ENCODE results near the gene SGO2.
"Not testable (repeated sequence)": the region's sequence is repeated elsewhere in the genome, so short reads cannot be mapped to it uniquely, and the experiment has no call there.

SGO2 gene

GRCh38 chr2:200609028-200609614 is 83.1 kb downstream of the SGO2 start:
- in situ Hi-C loops (cut with HindIII; ENCODE audit: low pct_ligation_motif_present, low pct_unique_long_range_greater_than_20kb, low sequenced_read_pairs), result no loop called here
- DNase-seq, result peak; percentile 86

DNA sequence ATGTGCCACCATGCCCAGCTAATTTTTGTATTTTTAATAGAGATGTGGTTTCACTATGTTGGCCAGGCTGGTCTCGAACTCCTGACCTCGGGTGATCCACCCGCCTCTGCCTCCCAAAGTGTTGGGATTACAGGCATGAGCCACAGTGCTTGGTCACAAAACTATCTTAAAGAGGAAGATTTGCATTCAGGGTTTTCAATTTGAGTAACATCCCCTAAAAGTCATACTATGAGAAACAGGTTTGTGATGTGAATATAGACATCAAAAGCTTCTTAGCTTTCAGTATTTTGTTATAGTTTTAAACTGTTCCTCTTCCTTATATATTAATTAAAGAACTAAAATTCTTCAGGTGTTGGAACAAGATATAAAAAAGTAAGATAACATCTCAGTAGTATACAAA is 84.2 kb downstream of the SGO2 start:
- in situ Hi-C loops (cut with HindIII; ENCODE audit: low pct_ligation_motif_present, low pct_unique_long_range_greater_than_20kb, low sequenced_read_pairs), result not testable (repeated sequence)

GRCh38 chr2:200613692-200614091 is 87.7 kb downstream of the SGO2 start:
- no peak for DNase-seq
- in situ Hi-C loops (cut with HindIII; ENCODE audit: low pct_ligation_motif_present, low pct_unique_long_range_greater_than_20kb, low sequenced_read_pairs), result no loop called here

More for the DNA sequence above, 84.2 kb downstream of the SGO2 start:
- not testable (repeated sequence) for DNase-seq

- in situ Hi-C loops (cut with HindIII; ENCODE audit: low pct_ligation_motif_present, low pct_unique_long_range_greater_than_20kb, low sequenced_read_pairs), result no loop called here
- DNase-seq, result no peak
Measured at GRCh38 chr2:200614249-200614648, 88.2 kb downstream of the SGO2 start.

DNA sequence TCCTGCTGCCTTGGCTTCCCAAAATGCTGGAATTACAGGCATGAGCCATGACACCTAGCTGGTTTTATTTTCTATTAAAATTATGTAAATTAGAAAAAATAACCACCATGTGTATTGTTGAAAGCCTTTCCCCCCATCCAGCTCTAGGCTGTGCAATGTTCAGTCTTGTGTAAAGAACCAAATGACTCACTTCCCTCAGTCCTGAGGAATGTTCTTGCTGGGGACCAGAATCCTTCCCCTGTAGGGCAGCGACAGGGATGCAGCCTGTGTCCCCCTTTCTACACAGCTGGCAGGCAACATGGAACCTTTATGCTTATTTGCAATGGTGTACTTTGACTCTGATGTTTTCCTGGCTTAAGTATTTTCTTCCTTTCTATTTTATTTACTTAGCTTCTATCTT is 89.2 kb downstream of the SGO2 start:
- in situ Hi-C loops (cut with HindIII; ENCODE audit: low pct_ligation_motif_present, low pct_unique_long_range_greater_than_20kb, low sequenced_read_pairs), result no loop called here

GRCh38 chr2:200616193-200616592 is 90.2 kb downstream of the SGO2 start:
- in situ Hi-C loops (cut with HindIII; ENCODE audit: low pct_ligation_motif_present, low pct_unique_long_range_greater_than_20kb, low sequenced_read_pairs), result no loop called here
- DNase-seq, result no peak

More for the DNA sequence above, 89.2 kb downstream of the SGO2 start:
- peak; percentile 80 for DNase-seq

GRCh38 chr2:200616656-200617055 is 90.6 kb downstream of the SGO2 start:
- in situ Hi-C loops (cut with HindIII; ENCODE audit: low pct_ligation_motif_present, low pct_unique_long_range_greater_than_20kb, low sequenced_read_pairs), result no loop called here
- no peak for DNase-seq

DNA sequence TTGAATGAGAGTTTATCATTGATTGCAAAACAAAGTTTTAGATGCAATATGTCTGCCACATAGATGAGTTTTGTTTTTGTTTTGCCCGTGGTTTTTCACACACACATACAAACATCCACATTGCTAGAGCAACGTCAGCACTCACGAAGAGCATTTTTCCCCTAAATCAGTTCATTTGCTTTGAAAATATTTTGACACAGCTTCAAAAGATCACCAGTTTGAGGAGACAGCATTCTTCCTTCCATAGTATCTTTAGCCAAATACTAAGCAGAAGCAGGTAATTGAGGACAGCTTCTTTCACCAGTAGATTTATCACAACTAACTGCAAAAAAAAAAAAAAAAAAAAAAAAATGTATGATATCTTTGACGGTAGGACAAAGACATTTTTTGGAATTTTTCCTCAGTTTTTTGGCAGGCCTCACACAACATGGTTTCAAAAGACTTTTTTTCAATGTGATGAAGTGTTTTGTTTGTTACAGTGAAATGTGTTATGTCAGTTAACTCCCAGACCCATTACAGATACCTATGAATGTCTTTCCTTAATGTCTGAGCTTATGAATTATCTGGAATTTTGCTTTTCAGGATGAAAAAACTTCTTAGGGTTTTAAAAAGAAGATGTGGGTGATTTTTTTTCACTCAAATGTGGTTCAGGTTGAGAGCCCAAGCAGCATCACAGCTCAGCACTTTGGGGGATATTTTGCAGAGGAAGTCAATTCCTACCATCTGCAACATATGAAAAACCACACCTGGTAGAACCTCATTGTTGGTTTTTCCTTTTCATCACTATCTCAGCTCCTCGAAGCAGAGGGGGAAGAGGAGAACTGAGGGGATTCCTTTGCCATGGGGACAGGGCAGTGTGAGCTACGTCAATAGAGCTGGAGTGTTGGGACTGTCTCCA is 91.4 kb downstream of the SGO2 start:
- in situ Hi-C loops (cut with HindIII; ENCODE audit: low pct_ligation_motif_present, low pct_unique_long_range_greater_than_20kb, low sequenced_read_pairs), result no loop called here
- DNase-seq, result no peak

DNA sequence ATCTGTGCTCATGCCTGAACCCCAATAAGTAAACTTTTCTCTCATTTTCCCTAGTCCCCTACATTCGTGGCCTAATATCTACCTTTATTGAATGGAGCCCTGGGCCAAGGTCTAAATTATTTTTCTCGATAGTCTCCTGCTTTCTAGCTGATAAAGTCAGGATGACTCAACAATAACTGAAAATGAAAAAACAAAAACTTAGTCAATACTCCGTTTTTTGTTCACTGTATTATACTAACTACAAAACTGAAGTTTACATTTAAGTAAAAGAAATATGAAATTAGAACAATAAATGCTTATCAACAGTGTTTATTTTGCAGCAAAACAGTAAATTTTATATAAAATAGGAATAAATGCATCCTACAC is 92.0 kb downstream of the SGO2 start:
- in situ Hi-C loops (cut with HindIII; ENCODE audit: low pct_ligation_motif_present, low pct_unique_long_range_greater_than_20kb, low sequenced_read_pairs), result no loop called here
- no peak for DNase-seq

GRCh38 chr2:200618590-200619021 is 92.6 kb downstream of the SGO2 start:
- DNase-seq, result peak; percentile 44
- in situ Hi-C loops (cut with HindIII; ENCODE audit: low pct_ligation_motif_present, low pct_unique_long_range_greater_than_20kb, low sequenced_read_pairs), result no loop called here

- in situ Hi-C loops (cut with HindIII; ENCODE audit: low pct_ligation_motif_present, low pct_unique_long_range_greater_than_20kb, low sequenced_read_pairs), result no loop called here
- DNase-seq, result no peak
Measured at GRCh38 chr2:200619279-200619678, 93.3 kb downstream of the SGO2 start.

GRCh38 chr2:200620606-200621390 is 94.8 kb downstream of the SGO2 start:
- in situ Hi-C loops (cut with HindIII; ENCODE audit: low pct_ligation_motif_present, low pct_unique_long_range_greater_than_20kb, low sequenced_read_pairs), result no loop called here
- DNase-seq, result no peak

GRCh38 chr2:200622106-200622505 is 96.1 kb downstream of the SGO2 start:
- in situ Hi-C loops (cut with HindIII; ENCODE audit: low pct_ligation_motif_present, low pct_unique_long_range_greater_than_20kb, low sequenced_read_pairs), result no loop called here
- DNase-seq, result no peak

GRCh38 chr2:200624026-200624425 is 98.0 kb downstream of the SGO2 start:
- no peak for DNase-seq
- in situ Hi-C loops (cut with HindIII; ENCODE audit: low pct_ligation_motif_present, low pct_unique_long_range_greater_than_20kb, low sequenced_read_pairs), result no loop called here

GRCh38 chr2:200624658-200625057 is 98.7 kb downstream of the SGO2 start:
- in situ Hi-C loops (cut with HindIII; ENCODE audit: low pct_ligation_motif_present, low pct_unique_long_range_greater_than_20kb, low sequenced_read_pairs), result no loop called here
- DNase-seq, result no peak

DNA sequence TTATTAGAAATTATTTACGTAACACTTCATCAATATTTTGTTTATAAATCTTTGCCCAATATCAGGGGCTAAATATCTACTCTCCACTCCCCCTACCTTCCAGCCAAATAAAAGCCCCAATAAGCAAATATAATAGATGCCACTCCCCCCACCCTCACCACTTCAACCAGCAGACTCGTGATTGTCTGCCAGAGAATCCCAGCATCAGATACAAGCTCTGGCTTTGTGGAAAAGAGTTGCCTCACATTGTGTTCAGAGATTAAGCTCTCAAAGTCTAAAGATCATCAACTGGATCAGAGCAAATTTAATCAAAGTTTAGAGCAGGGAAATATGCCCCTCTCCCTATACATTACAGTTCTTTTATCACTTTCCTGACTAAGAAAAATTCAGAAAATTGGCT is 99.3 kb downstream of the SGO2 start:
- in situ Hi-C loops (cut with HindIII; ENCODE audit: low pct_ligation_motif_present, low pct_unique_long_range_greater_than_20kb, low sequenced_read_pairs), result no loop called here
- DNase-seq, result no peak

GRCh38 chr2:200625958-200626363 is 100.0 kb downstream of the SGO2 start:
- in situ Hi-C loops (cut with HindIII; ENCODE audit: low pct_ligation_motif_present, low pct_unique_long_range_greater_than_20kb, low sequenced_read_pairs), result no loop called here
- DNase-seq, result no peak

- no peak for DNase-seq
- in situ Hi-C loops (cut with HindIII; ENCODE audit: low pct_ligation_motif_present, low pct_unique_long_range_greater_than_20kb, low sequenced_read_pairs), result no loop called here
Measured at GRCh38 chr2:200627110-200627770, 101.2 kb downstream of the SGO2 start.

- in situ Hi-C loops (cut with HindIII; ENCODE audit: low pct_ligation_motif_present, low pct_unique_long_range_greater_than_20kb, low sequenced_read_pairs); DNase-seq: not testable (repeated sequence)
Measured at GRCh38 chr2:200628461-200628860, 102.5 kb downstream of the SGO2 start.

All from ACHN (cell line).